ENCODE measurements around the gene MAP2K2. TPM values are rescaled to one million over a fixed set of nuclear protein-coding genes. Genes with fewer than 3 reads are reported as not detected.

Gene MAP2K2
- polyA plus RNA-seq, 1 donor from 2014 or later, result 95.5 TPM

GRCh38 chr19:4172861-4173473, 49.0 kb upstream of the MAP2K2 start:
- TF ChIP-seq POLR2AphosphoS5 (IDR thresholded peaks at IDR 0.05), result no peak
- Histone ChIP-seq H3K27me3 (ENCODE audit: insufficient read depth, low read depth, low read length) (peaks cover 23% of the 10 kb centered on the region), H2AFZ (ENCODE audit: low read depth, low read length) (no peak overlapping the region), H3K9ac (ENCODE audit: low read length) (no peak overlapping the region), H3K79me2 (replicated peaks; ENCODE audit: insufficient read depth, low read length) (no peaks in the 10 kb centered on the region), H3K36me3 (ENCODE audit: insufficient read depth, low read length) (no peaks in the 10 kb centered on the region), H3F3A (ENCODE audit: insufficient read depth, low read length, poor library complexity, severe bottlenecking) (no peaks in the 10 kb centered on the region), H3K4me2 (ENCODE audit: low read length) (no peak overlapping the region), H3K9me3 (ENCODE audit: low read length) (no peaks in the 10 kb centered on the region), H3K4me3 (ENCODE audit: low read length) (peak overlapping the region; percentile 48), H3K27ac (ENCODE audit: low read length) (no peak overlapping the region), H4K20me1 (ENCODE audit: insufficient read depth) (no peaks in the 10 kb centered on the region), H3K9me2 (ENCODE audit: insufficient read depth, low read length) (no peaks in the 10 kb centered on the region)

- no peak for TF ChIP-seq CTCF (IDR thresholded peaks at IDR 0.05; ENCODE audit: poor library complexity, severe bottlenecking)
- TF ChIP-seq RAD21 (conservative IDR thresholded peaks at IDR 0.05), result no peak
- no peak for TF ChIP-seq POLR2AphosphoS5 (IDR thresholded peaks at IDR 0.05)
- Histone ChIP-seq H4K20me1 (ENCODE audit: insufficient read depth) (no peaks in the 10 kb centered on the region), H2AFZ (ENCODE audit: low read depth, low read length) (no peak overlapping the region), H3F3A (ENCODE audit: insufficient read depth, low read length, poor library complexity, severe bottlenecking) (no peaks in the 10 kb centered on the region), H3K27me3 (ENCODE audit: insufficient read depth, low read depth, low read length) (peaks cover 23% of the 10 kb centered on the region), H3K27ac (ENCODE audit: low read length) (no peak overlapping the region), H3K9me3 (ENCODE audit: low read length) (no peaks in the 10 kb centered on the region), H3K79me2 (replicated peaks; ENCODE audit: insufficient read depth, low read length) (no peaks in the 10 kb centered on the region), H3K36me3 (ENCODE audit: insufficient read depth, low read length) (no peaks in the 10 kb centered on the region), H3K9ac (ENCODE audit: low read length) (no peak overlapping the region), H3K4me3 (ENCODE audit: low read length) (no peak overlapping the region), H3K9me2 (ENCODE audit: insufficient read depth, low read length) (no peaks in the 10 kb centered on the region), H3K4me2 (ENCODE audit: low read length) (no peak overlapping the region)
These were observed 47.8 kb upstream of the MAP2K2 start for GRCh38 chr19:4171676-4172075.

- Histone ChIP-seq H2AFZ (ENCODE audit: low read depth, low read length) (no peak overlapping the region), H3K27ac (ENCODE audit: low read length) (no peak overlapping the region), H3K4me2 (ENCODE audit: low read length) (no peak overlapping the region), H3K79me2 (replicated peaks; ENCODE audit: insufficient read depth, low read length) (no peaks in the 10 kb centered on the region), H3K27me3 (ENCODE audit: insufficient read depth, low read depth, low read length) (no peaks in the 10 kb centered on the region), H3K4me3 (ENCODE audit: low read length) (no peak overlapping the region), H4K20me1 (ENCODE audit: insufficient read depth) (no peaks in the 10 kb centered on the region), H3F3A (ENCODE audit: insufficient read depth, low read length, poor library complexity, severe bottlenecking) (no peaks in the 10 kb centered on the region), H3K36me3 (ENCODE audit: insufficient read depth, low read length) (no peaks in the 10 kb centered on the region), H3K9me2 (ENCODE audit: insufficient read depth, low read length) (no peaks in the 10 kb centered on the region), H3K9me3 (ENCODE audit: low read length) (no peaks in the 10 kb centered on the region), H3K9ac (ENCODE audit: low read length) (no peak overlapping the region)
- TF ChIP-seq TAF1 (IDR thresholded peaks at IDR 0.05; ENCODE audit: low read depth), result no peak
- TF ChIP-seq MXI1 (conservative IDR thresholded peaks at IDR 0.05; ENCODE audit: poor library complexity, severe bottlenecking), result no peak
- TF ChIP-seq RAD21 (conservative IDR thresholded peaks at IDR 0.05), result no peak
- TF ChIP-seq SMC3 (conservative IDR thresholded peaks at IDR 0.05; ENCODE audit: poor library complexity), result no peak
- no peak for TF ChIP-seq REST (IDR thresholded peaks at IDR 0.05; ENCODE audit: borderline replicate concordance)
- no peak for TF ChIP-seq POLR2AphosphoS5 (IDR thresholded peaks at IDR 0.05)
- TF ChIP-seq CTCF (IDR thresholded peaks at IDR 0.05; ENCODE audit: poor library complexity, severe bottlenecking), result no peak
- TF ChIP-seq EZH2 (IDR thresholded peaks at IDR 0.05; ENCODE audit: borderline replicate concordance, insufficient read depth, low read length, poor library complexity, severe bottlenecking), result no peak
- TF ChIP-seq EP300 (conservative IDR thresholded peaks at IDR 0.05; ENCODE audit: poor library complexity, severe bottlenecking), result no peak
These were observed 40.3 kb upstream of the MAP2K2 start for GRCh38 chr19:4164262-4164661.

All from neural cell (in vitro differentiated cells).